HepG2 (cell line): Measurements from ENCODE around the gene SLC8A2. TPM values are rescaled to one million over a fixed set of nuclear protein-coding genes. Genes with fewer than 3 reads are reported as not detected.

ENCODE experiments used
- ATAC-seq: fragments of 200-7000 bp; cut with Tn5 transposase; 3 replicates; pipeline ENCODE4 v1.9.1; 2020; ENCODE audit warnings: mild to moderate bottlenecking, moderate library complexity
- BruUV-seq: library from RNA; stranded (reverse); fragments of 400-500 nt; replicated peaks from 2 replicates; lab custom pipeline; 2021; lab: Mats Ljungman, UMichigan
- CTCF ChIA-PET: fragments of 300-600 bp; formaldehyde crosslinking; extraction: SDS; loops from one replicate; lab custom pipeline; 2021; ENCODE audit warnings: low total read pairs, inconsistent platforms, low intra/inter-chr PET ratio; lab: Yijun Ruan, JAX
- POLR2A ChIA-PET: fragments of 350-600 bp; sonication (Branson Sonifier 250); formaldehyde crosslinking; loops from one replicate; lab custom pipeline; 2020; ENCODE audit warnings: antibody characterized with exemption, inconsistent platforms; lab: Yijun Ruan, JAX
- DNase-seq: peaks from one replicate; pipeline ENCODE4 v3.0.0-alpha.2; 2015; ENCODE audit warnings: low spot score
- FAIRE-seq: peaks from 3 replicates; lab custom pipeline; 2011; peaks lifted over from hg19 to GRCh38; lab: Jason Lieb, UNC
- H2AFZ ChIP-seq: one replicate; pipeline ENCODE4 v1.6.1; 2011; ENCODE audit warnings: low read length, inconsistent platforms
- H3K27ac ChIP-seq: fragments of 300-600 bp; 3 replicates; pipeline ENCODE4 v1.8.0; 2011; ENCODE audit warnings: mixed run types, mild to moderate bottlenecking, mixed read lengths, low read length, inconsistent platforms; ENCODE audit not compliant: insufficient read depth; ENCODE audit errors: extremely low read length
- H3K27me3 ChIP-seq, 2 experiments: fragments of 200-600 bp in 1 of 2; 2 replicates in 1 of 2; 3 replicates in 1 of 2; pipeline versions ENCODE4 v1.6.0 to v1.8.0; 2011; ENCODE audit warnings: low read length in 2 of 2, mild to moderate bottlenecking in 2 of 2, moderate library complexity in 2 of 2, inconsistent platforms in 1 of 2; ENCODE audit not compliant: insufficient read depth in 2 of 2, control insufficient read depth in 1 of 2
- H3K36me3 ChIP-seq, 2 experiments: fragments of 200-600 bp in 1 of 2; replicated peaks in 1 of 2; 2 replicates in 1 of 2; 3 replicates in 1 of 2; pipeline versions ENCODE4 v1.5.1 to v1.8.0; 2011; ENCODE audit warnings: low read length in 2 of 2, inconsistent platforms in 1 of 2; ENCODE audit not compliant: insufficient read depth in 2 of 2, control insufficient read depth in 1 of 2
- H3K4me1 ChIP-seq: 2 replicates; pipeline ENCODE4 v1.5.1; 2012; ENCODE audit warnings: low read length, inconsistent platforms; ENCODE audit not compliant: insufficient read depth
- H3K4me2 ChIP-seq: 2 replicates; pipeline ENCODE4 v1.6.0; 2011; ENCODE audit warnings: low read depth, low read length, inconsistent platforms
- H3K4me3 ChIP-seq, 3 experiments: fragments of 200-600 bp in 1 of 3; sonication (generic), shearing (Covaris generic) in 1 of 3; replicated peaks in 1 of 3; 2 replicates each; pipeline ENCODE4 v1.5.1; 2011 to 2016; ENCODE audit warnings: low read length in 3 of 3, inconsistent platforms in 2 of 3, low read depth in 2 of 3, mild to moderate bottlenecking in 2 of 3, control low read depth in 1 of 3, mixed read lengths in 1 of 3; ENCODE audit not compliant: insufficient read depth in 1 of 3
- H3K79me2 ChIP-seq: one replicate; pipeline ENCODE4 v1.6.1; 2011; ENCODE audit warnings: low read length, inconsistent platforms; ENCODE audit not compliant: insufficient read depth
- H3K9ac ChIP-seq: 2 replicates; pipeline ENCODE4 v1.6.0; 2011; ENCODE audit warnings: mild to moderate bottlenecking, low read depth, low read length, inconsistent platforms; ENCODE audit not compliant: insufficient read depth
- H3K9me3 ChIP-seq: 2 replicates; pipeline ENCODE4 v1.5.1; 2012; ENCODE audit warnings: mild to moderate bottlenecking, low read length
- H4K20me1 ChIP-seq: 2 replicates; pipeline ENCODE4 v1.6.0; 2011; ENCODE audit warnings: inconsistent platforms, mild to moderate bottlenecking, low read length, moderate library complexity; ENCODE audit not compliant: insufficient read depth
- CREBL2 ChIP-seq: sonication (generic); formaldehyde crosslinking; IDR thresholded peaks from 2 replicates; pipeline ENCODE4 v1.8.1; 2023; ENCODE audit warnings: missing genetic modification reagents, mild to moderate bottlenecking, borderline replicate concordance
- ETV5 ChIP-seq: IDR thresholded peaks from 2 replicates; pipeline ENCODE4 v1.6.1; 2018; ENCODE audit warnings: missing biosample characterization, missing genetic modification reagents, inconsistent platforms, borderline replicate concordance
- HNRNPH1 ChIP-seq: fragments of 200-400 bp; formaldehyde crosslinking; optimal IDR thresholded peaks from 2 replicates; pipeline ENCODE3; 2017; ENCODE audit warnings: mild to moderate bottlenecking, low read depth, low read length
- SP1 ChIP-seq, 2 experiments: fragments of 450-650 bp in 1 of 2; sonication (generic) in 1 of 2; formaldehyde crosslinking in 1 of 2; IDR thresholded peaks; 2 replicates each; pipeline versions ENCODE4 v1.4.0 to v1.6.1; 2016 to 2020; ENCODE audit warnings: missing genetic modification reagents in 1 of 2
- ZFP82 ChIP-seq: sonication (generic); formaldehyde crosslinking; IDR thresholded peaks from 2 replicates; pipeline ENCODE4 v1.5.1; 2020; ENCODE audit warnings: mild to moderate bottlenecking, missing genetic modification reagents, borderline replicate concordance
- ZNF367 ChIP-seq: sonication (generic); formaldehyde crosslinking; IDR thresholded peaks from 2 replicates; pipeline ENCODE4 v1.4.0; 2020; ENCODE audit warnings: missing genetic modification reagents, borderline replicate concordance
- ZNF768 ChIP-seq: sonication (generic); formaldehyde crosslinking; IDR thresholded peaks from 2 replicates; pipeline ENCODE4 v1.4.0; 2020; ENCODE audit warnings: missing genetic modification reagents
- ZNF780A ChIP-seq: sonication (generic); formaldehyde crosslinking; IDR thresholded peaks from 2 replicates; pipeline ENCODE4 v1.8.0; 2022; ENCODE audit warnings: mild to moderate bottlenecking, missing genetic modification reagents, moderate library complexity
- WGBS: methylation state at CpG from one replicate; pipeline ENCODE4 v1.1.6; 2017; ENCODE audit warnings: low lambda C conversion rate; 5-methylcytosine and 5-hydroxymethylcytosine counted together
- in situ Hi-C: cut with HindIII; loops from 2 replicates; pipeline ENCODE4 v1.10.0; 2017; ENCODE audit warnings: low pct_unique_long_range_greater_than_20kb; ENCODE audit not compliant: extremely low pct_ligation_motif_present
- intact Hi-C: fragments of 100-400 bp; cut with micrococcal nuclease; formaldehyde crosslinking; loops from one replicate; pipeline ENCODE4 v1.10.0; 2022; ENCODE audit not compliant: unreplicated experiment
- polyA plus RNA-seq, 8 experiments: library from polyadenylated mRNA; depleted of rRNA in 3 of 8; stranded (reverse) in 7 of 8; unstranded in 1 of 8; fragments of >200 nt; fragmentation: Illumina TruSeq in 4 of 8; extraction: Trizol in 4 of 8; gene quantifications; 2 replicates each; pipeline versions ENCODE4 v1.2.1 to v1.2.3, GENCODE V29; 2011 to 2016; ENCODE audit warnings: low read depth in 4 of 8, missing spikeins in 1 of 8, mixed read lengths in 1 of 8; ENCODE audit not compliant: insufficient read depth in 1 of 8
- total RNA-seq, 5 experiments: library from RNA; depleted of rRNA; stranded (reverse); fragments of >200 nt; fragmentation: Illumina TruSeq; extraction: Trizol; gene quantifications; 2 replicates each; pipeline ENCODE4 v1.2.3, GENCODE V29; 2016; ENCODE audit warnings: low read depth in 1 of 5

Gene SLC8A2
- total and polyA plus RNA-seq, 2 of the 13 experiments (the other 11 are each of a cell fraction or from before 2014, with no cell fraction given), result 0.02 TPM; not detected in 1

GRCh38 chr19:47435196-47435595 lies 36.5 kb downstream of the SLC8A2 start (continued):
- no peak for TF ChIP-seq ZFP82 (CRISPR knock-in tag)
- no peak for TF ChIP-seq CREBL2 (CRISPR knock-in tag)
- TF ChIP-seq ETV5, result no peak
- TF ChIP-seq ZNF367 (CRISPR knock-in tag), result no peak
- TF ChIP-seq ZNF780A, result no peak
- TF ChIP-seq, all 625 proteins: peak for 0

GRCh38 chr19:47434088-47434487 lies 37.6 kb downstream of the SLC8A2 start:
- Histone ChIP-seq H3K4me3 (no peak overlapping the region), H3K4me1 (peaks cover 17% of the 10 kb centered on the region), H3K4me2 (no peak overlapping the region), H3K36me3 (no peaks in the 10 kb centered on the region), H3K9ac (no peak overlapping the region), H3K27ac (no peak overlapping the region), H3K9me3 (no peaks in the 10 kb centered on the region), H3K79me2 (no peaks in the 10 kb centered on the region), H3K27me3 (peaks cover 0 to 21% of the 10 kb centered on the region in 2 experiments; a peak in 3 of 5 replicates)
- POLR2A ChIA-PET, result no interaction called here
- in situ Hi-C loops, result no loop called here
- no TSS peak for BruUV-seq
- ATAC-seq (no peak), FAIRE-seq (no peak), DNase-seq (no peak)
- WGBS, result 35% methylated on average over 5 of the region's 7 CpGs
- intact Hi-C loops, result no loop called here
- no peak for TF ChIP-seq SP1 (IDR thresholded peaks at IDR 0.05)
- TF ChIP-seq SP1 (CRISPR knock-in tag; IDR thresholded peaks at IDR 0.05), result no peak
- TF ChIP-seq HNRNPH1, result no peak
- peak; percentile 39; the same call in 1 of the 2 replicates for TF ChIP-seq ZNF768 (CRISPR knock-in tag)
- TF ChIP-seq, all 625 proteins: peak for 1
- CTCF ChIA-PET, result no interaction called here
- Histone ChIP-seq H4K20me1 (0 out of 2 replicates have a peak, but pooled peaks cover 2% of the 10 kb centered on the region), H2AFZ (no peak overlapping the region)
